DOHH2 (cell line): ENCODE measurements around the gene POU2F1.

Experiments used
- H3F3A ChIP-seq: fragments of 200-600 bp; sonication (generic), shearing (Covaris generic); 2 replicates; pipeline ENCODE4 v1.6.0; 2016; ENCODE audit warnings: antibody characterized with exemption, mild to moderate bottlenecking; ENCODE audit not compliant: control insufficient read depth, insufficient read depth
- H3K27ac ChIP-seq: fragments of 200-600 bp; sonication (generic); 2 replicates; pipeline ENCODE4 v1.5.1; 2014; ENCODE audit warnings: low read depth, mild to moderate bottlenecking, low read length, moderate library complexity
- H3K27me3 ChIP-seq: fragments of 200-600 bp; sonication (generic); 2 replicates; pipeline ENCODE4 v1.6.1; 2014; ENCODE audit warnings: mild to moderate bottlenecking, low read length, mixed read lengths; ENCODE audit not compliant: control insufficient read depth
- H3K36me3 ChIP-seq: fragments of 200-600 bp; sonication (generic); 2 replicates; pipeline ENCODE4 v1.6.1; 2014; ENCODE audit warnings: mild to moderate bottlenecking, low read length, moderate library complexity, mixed read lengths; ENCODE audit not compliant: control insufficient read depth
- H3K4me1 ChIP-seq: fragments of 200-600 bp; sonication (generic); 2 replicates; pipeline ENCODE4 v1.6.1; 2014; ENCODE audit warnings: mild to moderate bottlenecking, low read length, mixed read lengths; ENCODE audit not compliant: control insufficient read depth
- H3K4me2 ChIP-seq: fragments of 200-600 bp; sonication (generic); 2 replicates; pipeline ENCODE4 v1.6.0; 2014; ENCODE audit warnings: mild to moderate bottlenecking, low read length, moderate library complexity
- H3K4me3 ChIP-seq: fragments of 200-600 bp; sonication (generic); 2 replicates; pipeline ENCODE4 v1.5.1; 2014; ENCODE audit warnings: mild to moderate bottlenecking, low read length, mixed read lengths
- H3K79me2 ChIP-seq: fragments of 200-600 bp; sonication (generic); 2 replicates; pipeline ENCODE4 v1.6.1; 2014; ENCODE audit warnings: mild to moderate bottlenecking, low read length, mixed read lengths; ENCODE audit not compliant: control insufficient read depth
- H3K9me2 ChIP-seq: fragments of 200-600 bp; sonication (generic); replicated peaks from 2 replicates; pipeline ENCODE4 v1.6.1; 2014; ENCODE audit warnings: mild to moderate bottlenecking, low read length, mixed read lengths; ENCODE audit not compliant: control insufficient read depth
- H3K9me3 ChIP-seq: fragments of 200-600 bp; sonication (generic); 2 replicates; pipeline ENCODE4 v1.6.1; 2014; ENCODE audit warnings: antibody characterized with exemption, low read length, mixed read lengths; ENCODE audit not compliant: control insufficient read depth, insufficient read depth
- H4K20me1 ChIP-seq: fragments of 200-600 bp; sonication (generic); 2 replicates; pipeline ENCODE4 v1.6.0; 2014; ENCODE audit warnings: low read depth, mild to moderate bottlenecking, antibody characterized with exemption, low read length, moderate library complexity; ENCODE audit not compliant: control insufficient read depth, insufficient read depth
- CTCF ChIP-seq: fragments of 200-600 bp; sonication (generic); IDR thresholded peaks from one replicate; pipeline ENCODE4 v1.5.1; 2014; ENCODE audit warnings: antibody characterized with exemption, mild to moderate bottlenecking, low read depth, low read length; ENCODE audit not compliant: poor library complexity, severe bottlenecking
- EZH2phosphoT487 ChIP-seq: fragments of 200-600 bp; sonication (generic); IDR thresholded peaks from 2 replicates; pipeline ENCODE4 v1.6.1; 2017; ENCODE audit warnings: borderline replicate concordance, mild to moderate bottlenecking, antibody characterized with exemption, low read length, moderate library complexity, mixed read lengths

POU2F1 gene

GRCh38 chr1:167251472-167251871 lies 30.8 kb downstream of the POU2F1 start:
- Histone ChIP-seq H3K79me2 (peaks cover 57% of the 10 kb centered on the region), H4K20me1 (no peaks in the 10 kb centered on the region), H3K4me3 (no peak overlapping the region), H3K9me3 (no peaks in the 10 kb centered on the region), H3K9me2 (no peaks in the 10 kb centered on the region), H3K27me3 (no peaks in the 10 kb centered on the region), H3F3A (no peaks in the 10 kb centered on the region), H3K27ac (no peak overlapping the region), H3K36me3 (no peaks in the 10 kb centered on the region), H3K4me2 (no peak overlapping the region), H3K4me1 (peaks cover 32% of the 10 kb centered on the region)
- TF ChIP-seq CTCF: no peak
- TF ChIP-seq EZH2phosphoT487: no peak

- no peak for TF ChIP-seq EZH2phosphoT487
- no peak for TF ChIP-seq CTCF
- Histone ChIP-seq H3K79me2 (peaks cover 51% of the 10 kb centered on the region), H3K4me3 (no peak overlapping the region), H3K4me2 (no peak overlapping the region), H3K9me3 (no peaks in the 10 kb centered on the region), H3K9me2 (no peaks in the 10 kb centered on the region), H3K27ac (no peak overlapping the region), H3F3A (no peaks in the 10 kb centered on the region), H3K36me3 (no peaks in the 10 kb centered on the region), H4K20me1 (no peaks in the 10 kb centered on the region), H3K4me1 (peaks cover 17% of the 10 kb centered on the region), H3K27me3 (no peaks in the 10 kb centered on the region)
Measured at GRCh38 chr1:167252986-167253385, 32.3 kb downstream of the POU2F1 start.

GRCh38 chr1:167258858-167259257 lies 38.2 kb downstream of the POU2F1 start:
- no peaks in the 10 kb centered on the region for H3K9me3 ChIP-seq
- peaks cover 63% of the 10 kb centered on the region for H3K79me2 ChIP-seq
- H3K27me3 ChIP-seq: no peaks in the 10 kb centered on the region
- no peak for TF ChIP-seq EZH2phosphoT487
- no peak for TF ChIP-seq CTCF
- no peak overlapping the region for H3K27ac ChIP-seq
- no peak overlapping the region for H3K4me3 ChIP-seq
- no peak overlapping the region for H3K4me2 ChIP-seq
- H3K9me2 ChIP-seq: no peaks in the 10 kb centered on the region
- peaks cover 28% of the 10 kb centered on the region for H3K4me1 ChIP-seq
- peaks cover 2% of the 10 kb centered on the region; the same call in 1 of the 2 replicates for H3F3A ChIP-seq
- H3K36me3 ChIP-seq: no peaks in the 10 kb centered on the region
- H4K20me1 ChIP-seq: no peaks in the 10 kb centered on the region

DNA sequence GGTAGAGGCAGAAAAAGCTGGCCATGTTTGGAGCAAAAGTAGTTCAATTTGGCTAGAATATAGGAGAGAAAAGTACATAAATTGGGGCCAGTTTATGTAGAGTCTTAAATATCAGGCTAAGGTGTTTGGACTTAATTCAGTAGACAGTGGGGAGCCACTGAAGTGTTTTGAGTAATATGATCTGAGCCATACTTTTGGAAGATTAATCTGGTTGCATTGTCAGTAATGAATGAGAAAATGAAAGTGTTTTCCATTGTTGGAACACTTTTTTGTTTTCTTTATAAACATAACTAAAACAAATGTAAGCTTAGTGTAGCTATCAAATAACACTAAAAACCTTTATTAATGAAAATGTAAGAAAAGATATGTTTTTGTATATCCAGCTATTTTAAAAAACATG lies 42.1 kb downstream of the POU2F1 start:
- peaks cover 9% of the 10 kb centered on the region; the same call in 1 of the 2 replicates for H3F3A ChIP-seq
- no peaks in the 10 kb centered on the region for H3K27me3 ChIP-seq
- H3K4me3 ChIP-seq: no peak overlapping the region
- peaks cover 56% of the 10 kb centered on the region for H3K4me1 ChIP-seq
- no peaks in the 10 kb centered on the region for H4K20me1 ChIP-seq
- H3K79me2 ChIP-seq: peaks cover 71% of the 10 kb centered on the region
- H3K9me2 ChIP-seq: no peaks in the 10 kb centered on the region
- H3K36me3 ChIP-seq: no peaks in the 10 kb centered on the region
- no peak for TF ChIP-seq CTCF
- TF ChIP-seq EZH2phosphoT487: no peak
- no peaks in the 10 kb centered on the region for H3K9me3 ChIP-seq
- H3K4me2 ChIP-seq: no peak overlapping the region
- no peak overlapping the region for H3K27ac ChIP-seq
